HL-60 (cell line): ENCODE results near the gene SHANK2.

Experiments used
- DNase-seq, 2 experiments: peaks; one replicate each; pipeline ENCODE4 v3.0.0-alpha.2; 2010 to 2020; ENCODE audit warnings: low read depth in 1 of 2, low spot score in 1 of 2
- H3K27ac ChIP-seq: fragments of 250-450 bp; sonication (Bioruptor Pico); replicated peaks from 2 replicates; pipeline ENCODE4 v1.5.1; 2020; ENCODE audit warnings: mild to moderate bottlenecking, moderate library complexity
- H3K27me3 ChIP-seq: fragments of 250-450 bp; sonication (Bioruptor Pico); 2 replicates; pipeline ENCODE4 v1.5.1; 2021; ENCODE audit warnings: mild to moderate bottlenecking, moderate library complexity; ENCODE audit not compliant: insufficient read depth, poor library complexity, severe bottlenecking
- H3K4me3 ChIP-seq: replicated peaks from 2 replicates; pipeline ENCODE4 v1.5.1; 2011; ENCODE audit warnings: mild to moderate bottlenecking, control low read depth, low read length; ENCODE audit not compliant: insufficient read depth
- CTCF ChIP-seq: IDR thresholded peaks from one replicate; pipeline ENCODE4 v1.5.1; 2011; ENCODE audit warnings: low read length, control low read depth, inconsistent platforms; ENCODE audit not compliant: insufficient read depth
- GABPA ChIP-seq: IDR thresholded peaks from 2 replicates; pipeline ENCODE4 v1.6.1; 2012; ENCODE audit warnings: low read depth
- POLR2AphosphoS5 ChIP-seq: IDR thresholded peaks from 2 replicates; pipeline ENCODE4 v1.6.1; 2012; ENCODE audit warnings: low read depth
- REST ChIP-seq: IDR thresholded peaks from 2 replicates; pipeline ENCODE4 v1.6.1; 2012; ENCODE audit warnings: low read depth; ENCODE audit not compliant: insufficient replicate concordance
- SPI1 ChIP-seq: IDR thresholded peaks from 2 replicates; pipeline ENCODE4 v1.6.1; 2012; ENCODE audit warnings: low read depth, mild to moderate bottlenecking, borderline replicate concordance

Gene SHANK2

GRCh38 chr11:71206186-71206585 is 46.2 kb downstream of the SHANK2 start:
- Histone ChIP-seq H3K4me3 (no peak overlapping the region), H3K27ac (no peak overlapping the region)

GRCh38 chr11:71204748-71205664 is 47.4 kb downstream of the SHANK2 start:
- Histone ChIP-seq H3K27me3 (no peaks in the 10 kb centered on the region), H3K4me3 (no peak overlapping the region), H3K27ac (no peak overlapping the region)
- TF ChIP-seq GABPA, result no peak
- no peak for DNase-seq

More at GRCh38 chr11:71206186-71206585, 46.2 kb downstream of the SHANK2 start:
- no peaks in the 10 kb centered on the region for H3K27me3 ChIP-seq
- DNase-seq, result no peak
- TF ChIP-seq CTCF (no peak), POLR2AphosphoS5 (no peak), REST (no peak), GABPA (no peak), SPI1 (no peak)

GRCh38 chr11:71204294-71204693 is 48.1 kb downstream of the SHANK2 start:
- Histone ChIP-seq H3K27me3 (no peaks in the 10 kb centered on the region), H3K4me3 (no peak overlapping the region), H3K27ac (no peak overlapping the region)
- DNase-seq, result no peak
- no peak for TF ChIP-seq POLR2AphosphoS5
- no peak for TF ChIP-seq REST
- TF ChIP-seq GABPA, result no peak
- no peak for TF ChIP-seq CTCF
- no peak for TF ChIP-seq SPI1

- Histone ChIP-seq H3K27ac (no peak overlapping the region), H3K27me3 (no peaks in the 10 kb centered on the region), H3K4me3 (no peak overlapping the region)
- TF ChIP-seq SPI1, result no peak
- TF ChIP-seq CTCF, result no peak
- no peak for TF ChIP-seq REST
- no peak for TF ChIP-seq GABPA
- no peak for TF ChIP-seq POLR2AphosphoS5
- DNase-seq, result no peak
Measured at GRCh38 chr11:71203681-71204080, 48.7 kb downstream of the SHANK2 start.
